NCI-H2227 (cell line): ENCODE measurements around the gene ZMYM5.
A peak's percentile ranks its signal among the peaks of the same experiment; 100 is the strongest.
"Not testable (repeated sequence)": the region's sequence is repeated elsewhere in the genome, so short reads cannot be mapped to it uniquely, and the experiment has no call there.

Experiments used
- DNase-seq: peaks from one replicate; lab custom pipeline; 2025; ENCODE audit not compliant: unreplicated experiment; lab: John Stamatoyannopoulos, UW

ZMYM5 gene

GRCh38 chr13:19863323-19864023 lies at the start of gene ZMYM5:
Gene ZMYM5 (minus strand): TSS chr13:19863649. CDS start chr13:19852180, 11,469 bp downstream.
- DNase-seq, result peak; percentile 97

- DNase-seq, result no peak
Observed at GRCh38 chr13:19910336-19911072, 47.1 kb upstream of the ZMYM5 start.

GRCh38 chr13:19908350-19908986 lies 45.0 kb upstream of the ZMYM5 start:
- no peak for DNase-seq

- DNase-seq, result not testable (repeated sequence)
Observed at GRCh38 chr13:19905487-19906195, 42.2 kb upstream of the ZMYM5 start.

- DNase-seq, result no peak
Observed at GRCh38 chr13:19890030-19890429, 26.6 kb upstream of the ZMYM5 start.

- DNase-seq, result no peak
Observed at GRCh38 chr13:19888799-19889198, 25.4 kb upstream of the ZMYM5 start.

GRCh38 chr13:19882231-19882630 lies 18.8 kb upstream of the ZMYM5 start:
- DNase-seq, result no peak

GRCh38 chr13:19881641-19882040 lies 18.2 kb upstream of the ZMYM5 start:
- DNase-seq, result no peak

- DNase-seq, result peak; percentile 82
Observed at GRCh38 chr13:19864746-19865309, 1.4 kb upstream of the ZMYM5 start.

- peak; percentile 68 for DNase-seq
Observed at GRCh38 chr13:19864024-19864745, 736 bp upstream of the ZMYM5 start.

- peak; percentile 28 for DNase-seq
Observed at GRCh38 chr13:19862481-19863313, 752 bp downstream of the ZMYM5 start.

- DNase-seq, result no peak
Observed at GRCh38 chr13:19861762-19862161, 1.7 kb downstream of the ZMYM5 start.

GRCh38 chr13:19860884-19861655 lies 2.4 kb downstream of the ZMYM5 start:
- no peak for DNase-seq

GRCh38 chr13:19857637-19858036 lies 5.8 kb downstream of the ZMYM5 start:
- DNase-seq, result not testable (repeated sequence)

- DNase-seq, result no peak
Observed at GRCh38 chr13:19852766-19853165, 10.7 kb downstream of the ZMYM5 start.

- DNase-seq, result no peak
Observed at GRCh38 chr13:19845758-19846157, 17.7 kb downstream of the ZMYM5 start.

- DNase-seq, result no peak
Observed at GRCh38 chr13:19838865-19839275, 24.6 kb downstream of the ZMYM5 start.

GRCh38 chr13:19836472-19836871 lies 27.0 kb downstream of the ZMYM5 start:
- DNase-seq, result no peak

GRCh38 chr13:19834704-19835103 lies 28.7 kb downstream of the ZMYM5 start:
- no peak for DNase-seq
